Activated CD8-positive, alpha-beta memory T cell treated with anti-CD3 and anti-CD28 coated beads, Interleukin-2, amount 50 U/mL, for 48 hours (primary cell): ENCODE results near the gene ZNF335.
"Not testable (repeated sequence)": the region's sequence is repeated elsewhere in the genome, so short reads cannot be mapped to it uniquely, and the experiment has no call there.

Experiments
- DNase-seq: peaks from one replicate; pipeline ENCODE4 v3.0.0-alpha.2; 2020

ZNF335 gene

DNA sequence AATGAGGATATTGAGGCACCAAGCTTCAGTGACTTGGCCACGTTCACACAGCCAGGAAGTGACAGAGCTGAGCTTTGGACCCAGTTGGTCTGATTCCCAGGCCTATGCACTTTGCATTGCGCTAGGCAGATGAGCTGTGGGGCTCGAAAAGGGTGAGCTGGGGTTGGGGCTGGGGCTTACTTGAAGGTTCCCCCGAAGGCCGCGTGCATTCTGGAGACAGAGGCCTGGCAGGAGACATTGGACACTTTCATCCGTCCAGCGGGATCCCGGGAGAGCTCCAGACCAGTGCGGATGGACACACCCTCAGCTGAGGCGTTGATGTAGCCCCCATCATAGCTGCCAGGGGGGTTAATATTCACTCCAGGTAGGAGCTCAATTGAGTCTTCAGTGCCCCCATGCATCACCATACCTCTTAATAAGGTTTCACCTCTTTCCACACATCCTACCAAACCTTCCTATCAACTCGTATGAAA, 62.6 kb downstream of the ZNF335 start:
- DNase-seq: no peak

DNA sequence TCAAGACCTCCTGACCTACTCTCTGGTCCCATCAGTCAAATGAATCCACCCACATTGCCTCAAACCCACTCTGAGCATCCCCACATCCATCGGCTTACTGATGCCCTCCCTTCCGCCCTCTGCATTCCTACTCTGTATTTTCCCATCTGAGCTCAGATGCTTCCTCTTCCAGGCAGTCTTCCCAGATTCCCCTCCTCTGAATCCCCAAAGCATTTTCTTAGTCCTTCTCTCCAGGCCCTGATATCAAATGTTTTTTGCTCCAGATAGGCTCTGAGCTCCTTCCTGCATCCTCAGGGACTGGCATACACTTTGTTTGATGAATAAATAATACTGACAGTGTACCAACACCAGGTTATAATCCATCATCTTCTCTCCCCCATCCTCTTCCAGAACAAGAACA, 63.9 kb downstream of the ZNF335 start:
- no peak for DNase-seq

DNA sequence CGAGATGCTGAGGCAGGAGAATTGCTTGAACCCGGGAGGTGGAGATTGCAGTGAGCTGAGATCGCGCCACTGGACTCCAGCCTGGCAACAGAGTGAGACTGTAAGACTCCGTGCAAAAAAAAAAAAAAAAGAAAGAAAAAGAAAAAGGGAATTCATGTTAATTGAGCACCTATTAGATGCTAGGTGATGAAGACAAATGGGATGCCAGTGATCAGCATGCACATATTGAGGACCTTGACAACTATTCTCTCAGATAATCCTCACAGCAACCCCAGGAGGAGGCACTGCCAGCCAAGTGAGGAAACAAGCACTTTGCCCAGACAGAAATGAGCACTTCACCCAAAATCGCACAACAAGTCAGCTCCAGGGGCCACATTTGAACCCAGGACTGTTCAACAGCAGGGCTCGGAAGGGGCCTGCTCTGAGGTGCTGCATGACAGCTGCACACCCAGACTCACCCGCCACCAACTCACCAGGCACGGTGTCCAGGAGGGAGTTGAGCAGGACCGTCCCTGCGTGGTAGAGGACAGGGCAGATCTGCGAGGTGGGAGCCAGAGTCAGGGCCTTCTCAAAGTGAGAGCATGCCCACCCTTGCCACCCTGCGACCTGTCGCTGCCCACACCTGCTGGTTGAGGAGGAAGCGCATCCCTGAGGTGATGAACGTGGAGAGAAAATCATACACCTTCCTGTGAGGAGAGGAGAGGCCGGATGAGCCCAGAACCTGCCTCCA, 64.6 kb downstream of the ZNF335 start:
- no peak for DNase-seq

DNA sequence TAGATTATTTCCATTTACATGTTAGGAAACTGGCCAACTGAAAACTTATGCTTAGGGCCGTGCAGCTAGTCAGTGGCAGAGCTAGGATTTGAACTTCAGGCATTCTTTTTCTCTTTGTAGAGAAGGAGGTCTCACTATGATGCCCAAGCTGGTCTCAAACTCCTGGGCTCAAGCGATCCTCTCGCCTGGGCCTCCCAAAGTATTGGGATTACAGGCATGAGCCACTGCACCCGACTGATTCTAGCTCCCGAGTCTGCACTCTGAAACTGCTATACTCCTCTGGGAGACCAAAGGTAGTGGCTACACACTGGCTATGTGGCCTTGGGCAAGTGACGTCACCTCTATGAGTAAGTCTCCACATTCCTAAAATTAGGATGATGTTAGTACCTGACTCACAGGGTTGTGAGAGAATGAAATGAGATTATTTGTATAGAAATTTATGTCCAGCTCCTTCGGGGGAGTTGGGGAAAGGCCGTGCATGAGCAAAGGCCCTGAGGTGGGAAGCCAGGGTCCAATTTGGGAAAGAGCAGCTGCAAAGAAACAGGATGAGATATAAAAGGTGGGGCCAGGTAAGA, 66.4 kb downstream of the ZNF335 start:
- DNase-seq: no peak

DNA sequence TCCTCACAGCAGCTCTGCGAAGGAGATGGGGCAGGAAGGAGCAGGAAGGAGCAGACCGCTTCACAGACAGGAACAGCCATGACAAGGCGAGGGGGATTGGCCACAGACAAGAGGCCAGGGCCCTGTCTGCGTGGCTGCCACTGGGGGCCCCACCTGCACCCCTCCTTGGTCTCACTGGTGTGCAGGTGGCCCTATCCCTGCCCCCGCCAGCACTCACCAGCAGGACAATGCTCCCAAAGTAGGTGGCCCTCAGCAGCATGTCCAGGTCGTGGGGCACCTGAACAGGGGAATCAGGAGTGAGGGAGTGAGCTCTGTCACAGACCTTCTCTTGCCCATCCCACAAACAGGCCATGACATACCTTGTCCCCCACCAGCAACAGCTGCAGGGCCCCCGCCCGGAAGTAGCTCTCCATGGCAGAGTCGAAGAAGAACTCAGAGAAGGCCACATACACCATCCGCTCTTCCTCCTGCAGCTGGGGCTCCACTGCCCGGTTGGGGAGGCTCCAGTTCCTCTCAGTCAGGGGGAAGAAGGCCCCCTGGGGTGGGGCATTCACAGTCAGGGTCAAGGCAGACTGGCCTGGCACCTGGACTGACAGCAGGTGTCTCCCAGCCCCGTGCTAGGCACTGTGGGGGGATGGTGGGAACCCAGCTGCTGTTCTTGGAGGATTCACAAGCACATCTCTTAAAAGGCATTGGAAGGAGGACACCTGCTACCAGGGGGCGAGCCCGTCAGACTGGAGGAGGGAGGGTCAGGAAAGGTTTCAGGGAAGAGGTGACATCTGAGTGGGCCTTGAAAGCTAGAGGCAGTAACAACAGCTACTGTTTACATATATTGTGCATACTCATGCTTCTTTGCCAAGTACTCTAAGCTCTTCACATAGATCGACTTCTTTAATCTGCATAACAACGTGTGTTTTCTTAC, 67.2 kb downstream of the ZNF335 start:
- DNase-seq: no peak

DNA sequence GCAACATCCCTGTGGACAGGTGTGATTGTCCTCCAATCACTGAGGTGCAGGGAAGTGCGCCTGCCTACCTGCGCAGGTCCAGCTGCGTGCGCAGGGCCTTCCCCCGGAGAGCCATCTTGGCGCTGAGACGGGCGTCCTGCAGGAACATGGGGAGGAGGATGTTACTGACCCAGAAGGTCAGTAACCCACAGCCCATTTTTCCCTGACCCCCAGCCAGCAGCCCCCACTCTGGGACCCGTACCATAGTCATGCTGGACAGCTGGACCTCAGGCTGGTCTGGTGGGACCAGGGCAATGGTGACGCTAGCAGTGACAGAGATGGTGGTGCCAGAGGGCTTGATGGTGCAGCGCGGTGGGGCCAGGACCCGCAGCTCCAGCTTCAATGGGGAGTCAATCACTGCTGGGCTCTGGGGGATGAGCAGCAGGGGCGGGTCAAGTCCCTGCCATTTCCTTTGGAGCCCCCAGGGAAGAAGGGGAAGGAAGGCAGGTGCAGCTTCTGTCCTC, 69.8 kb downstream of the ZNF335 start:
- no peak for DNase-seq

DNA sequence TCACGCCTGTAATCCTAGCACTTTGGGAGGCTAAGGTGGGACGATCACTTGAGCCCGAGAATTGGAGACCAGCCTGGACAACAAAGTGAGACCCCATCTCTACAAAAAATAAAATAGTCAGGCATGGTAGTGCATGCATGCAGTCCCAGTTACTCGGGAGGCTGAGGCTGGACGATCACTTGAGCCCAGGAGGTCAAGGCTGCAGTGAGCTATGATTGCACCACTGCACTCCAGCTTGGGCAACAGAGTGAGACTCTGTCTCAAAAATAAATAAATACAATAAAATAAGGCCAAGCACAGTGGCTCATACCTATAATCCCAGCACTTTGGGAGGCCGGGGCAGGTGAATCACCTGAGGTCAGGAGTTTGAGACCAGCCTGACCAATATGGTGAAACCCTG, 70.7 kb downstream of the ZNF335 start:
- DNase-seq: not testable (repeated sequence)

DNA sequence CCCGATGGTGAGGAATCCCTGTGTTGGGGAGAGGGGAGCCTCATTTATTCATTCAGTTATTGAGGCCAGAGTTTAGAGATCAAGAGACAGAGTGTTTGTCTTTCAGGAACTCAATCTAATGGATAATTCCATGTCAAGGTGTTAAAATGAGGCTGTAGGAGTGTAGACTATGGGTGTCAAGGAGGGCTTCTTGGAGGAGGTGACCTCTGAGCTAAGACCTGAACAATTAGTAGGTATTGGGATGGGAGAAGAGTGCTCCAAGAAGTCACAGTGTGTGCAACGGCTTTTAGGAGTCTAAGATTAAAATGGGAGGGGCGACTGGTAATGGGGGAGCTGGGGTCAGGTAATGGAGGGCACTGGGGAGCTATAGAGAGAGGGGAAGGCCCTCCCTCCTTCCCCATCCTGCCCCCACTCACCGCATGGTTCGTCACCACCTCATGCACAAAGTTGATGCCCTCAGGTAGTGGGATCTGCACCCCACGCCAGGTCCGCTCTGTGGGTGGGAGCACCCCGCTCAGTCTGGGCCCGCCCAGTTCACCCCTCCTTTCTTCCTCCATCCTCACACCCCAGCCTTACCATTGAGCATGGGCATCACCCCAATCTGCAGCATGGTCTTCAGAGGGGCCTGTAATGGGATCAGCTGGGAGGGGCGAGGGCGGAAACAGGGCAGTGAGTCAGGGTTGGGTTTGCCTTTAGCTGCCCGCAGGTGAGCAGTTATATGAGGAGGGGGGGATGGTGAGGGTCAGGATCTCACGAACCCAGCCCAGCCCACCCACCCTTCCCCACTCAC, 72.8 kb downstream of the ZNF335 start:
- no peak for DNase-seq
